GM12878 (cell line): ENCODE data around the gene NFE2L3. TPM values are rescaled to one million over a fixed set of nuclear protein-coding genes. Genes with fewer than 3 reads are reported as not detected.

Experiments used
- ATAC-seq: fragments of 200-7000 bp; cut with Tn5 transposase; 3 replicates; pipeline ENCODE4 v1.9.1; 2020; ENCODE audit warnings: mild to moderate bottlenecking, moderate library complexity
- BruUV-seq: library from RNA; stranded (reverse); fragments of 400-500 nt; replicated peaks from 2 replicates; lab custom pipeline; 2021; lab: Mats Ljungman, UMichigan
- CTCF ChIA-PET: fragments of 300-600 bp; sonication (Branson Sonifier 250); formaldehyde crosslinking; extraction: SDS; loops from one replicate; lab custom pipeline; 2021; ENCODE audit warnings: inconsistent platforms; lab: Yijun Ruan, JAX
- POLR2A ChIA-PET: fragments of 350-600 bp; formaldehyde crosslinking; extraction: SDS; loops from one replicate; lab custom pipeline; 2021; ENCODE audit warnings: inconsistent platforms; lab: Charles Lee
- RAD21 ChIA-PET: fragments of 300-600 bp; sonication (Branson Sonifier 250); formaldehyde crosslinking; loops from one replicate; lab custom pipeline; 2023; ENCODE audit warnings: antibody characterized with exemption; ENCODE audit not compliant: unreplicated experiment; lab: Charles Lee
- SMC1A ChIA-PET: fragments of 300-600 bp; sonication (Branson Sonifier 250); formaldehyde crosslinking; loops from one replicate; lab custom pipeline; 2023; ENCODE audit not compliant: unreplicated experiment, uncharacterized antibody; lab: Charles Lee
- DNase-seq: peaks from one replicate; pipeline ENCODE4 v3.0.0-alpha.2; 2011; ENCODE audit warnings: low read depth, low spot score
- FAIRE-seq: peaks from 3 replicates; lab custom pipeline; 2011; peaks lifted over from hg19 to GRCh38; lab: Jason Lieb, UNC
- H2AFZ ChIP-seq: 2 replicates; pipeline ENCODE4 v1.6.0; 2011; ENCODE audit warnings: low read depth, low read length, control low read depth; ENCODE audit not compliant: control insufficient read depth
- H3K27ac ChIP-seq: 2 replicates; pipeline ENCODE4 v1.5.1; 2011; ENCODE audit warnings: control low read depth; ENCODE audit not compliant: control insufficient read depth, insufficient read depth
- H3K27me3 ChIP-seq, 2 experiments: replicated peaks in 1 of 2; 2 replicates each; pipeline versions ENCODE4 v1.6.0 to v1.6.1; 2011; ENCODE audit warnings: low read length in 1 of 2; ENCODE audit not compliant: control insufficient read depth in 2 of 2, insufficient read depth in 2 of 2
- H3K36me3 ChIP-seq, 2 experiments: 2 replicates each; pipeline ENCODE4 v1.5.1; 2011; ENCODE audit warnings: low read length in 1 of 2; ENCODE audit not compliant: control insufficient read depth in 2 of 2, insufficient read depth in 2 of 2
- H3K4me1 ChIP-seq: 2 replicates; pipeline ENCODE4 v1.6.1; 2011; ENCODE audit warnings: mild to moderate bottlenecking, low read length, moderate library complexity, mixed read lengths; ENCODE audit not compliant: control insufficient read depth, insufficient read depth
- H3K4me2 ChIP-seq: 2 replicates; pipeline ENCODE4 v1.6.0; 2011; ENCODE audit warnings: control low read depth; ENCODE audit not compliant: control insufficient read depth, insufficient read depth
- H3K4me3 ChIP-seq: fragments of 200-600 bp; sonication (generic); 2 replicates; pipeline ENCODE4 v1.5.1; 2016
- H3K79me2 ChIP-seq: 2 replicates; pipeline ENCODE4 v1.6.0; 2011; ENCODE audit warnings: low read length; ENCODE audit not compliant: control insufficient read depth, insufficient read depth
- H3K9ac ChIP-seq: 2 replicates; pipeline ENCODE4 v1.8.0; 2011; ENCODE audit warnings: low read length, control low read depth, mixed read lengths; ENCODE audit not compliant: control insufficient read depth, insufficient read depth
- H3K9me3 ChIP-seq: replicated peaks from 3 replicates; pipeline ENCODE4 v1.5.1; 2011; ENCODE audit warnings: mild to moderate bottlenecking, low read length; ENCODE audit not compliant: control insufficient read depth, insufficient read depth
- H4K20me1 ChIP-seq: 2 replicates; pipeline ENCODE4 v1.6.0; 2011; ENCODE audit not compliant: control insufficient read depth, insufficient read depth
- BACH1 ChIP-seq: fragments of 450-650 bp; IDR thresholded peaks from 2 replicates; pipeline ENCODE4 v1.6.1; 2017; ENCODE audit warnings: mild to moderate bottlenecking, borderline replicate concordance
- CREM ChIP-seq: IDR thresholded peaks from 2 replicates; pipeline ENCODE4 v1.6.1; 2014; ENCODE audit warnings: antibody characterized with exemption, low read depth
- MTA2 ChIP-seq: fragments of 450-650 bp; IDR thresholded peaks from 2 replicates; pipeline ENCODE4 v1.6.1; 2016; ENCODE audit warnings: low read depth, mild to moderate bottlenecking, moderate library complexity
- MXI1 ChIP-seq: fragments of 150-350 bp; IDR thresholded peaks from 2 replicates; pipeline ENCODE4 v1.6.1; 2011; ENCODE audit warnings: low read depth, mild to moderate bottlenecking, inconsistent platforms, low read length, improper control_type of control experiment
- POLR2A ChIP-seq: IDR thresholded peaks from 2 replicates; pipeline ENCODE4 v1.6.1; 2011; ENCODE audit warnings: low read depth, mild to moderate bottlenecking, low read length
- POLR2AphosphoS5 ChIP-seq: IDR thresholded peaks from 2 replicates; pipeline ENCODE4 v1.6.1; 2011; ENCODE audit warnings: mild to moderate bottlenecking, low read length, inconsistent platforms
- RUNX3 ChIP-seq: IDR thresholded peaks from 2 replicates; pipeline ENCODE4 v1.6.1; 2012; ENCODE audit warnings: low read length, inconsistent platforms
- SIX5 ChIP-seq: IDR thresholded peaks from 2 replicates; pipeline ENCODE4 v1.6.1; 2011; ENCODE audit warnings: mild to moderate bottlenecking, low read depth, low read length, moderate library complexity; ENCODE audit not compliant: severe bottlenecking
- SMAD5 ChIP-seq: IDR thresholded peaks from 2 replicates; pipeline ENCODE4 v1.6.1; 2016; ENCODE audit warnings: antibody characterized with exemption, low read depth
- SMARCA5 ChIP-seq: fragments of 450-650 bp; IDR thresholded peaks from 2 replicates; pipeline ENCODE4 v1.6.1; 2017; ENCODE audit warnings: mild to moderate bottlenecking
- TBL1XR1 ChIP-seq: IDR thresholded peaks from 2 replicates; pipeline ENCODE4 v1.6.1; 2012; ENCODE audit warnings: low read depth, low read length, improper control_type of control experiment
- WGBS: methylation state at CpG from one replicate; pipeline ENCODE4 v1.1.6; 2016; ENCODE audit warnings: low lambda C conversion rate; ENCODE audit not compliant: insufficient replicate concordance, insufficient coverage; ENCODE audit errors: missing lambda C conversion rate; 5-methylcytosine and 5-hydroxymethylcytosine counted together
- in situ Hi-C: fragments of 300-500 bp; cut with MboI; formaldehyde crosslinking; loops from 9 replicates; pipeline ENCODE4 v1.14.3; 2018; ENCODE audit warnings: mixed read lengths
- intact Hi-C: fragments of 100-400 bp; cut with micrococcal nuclease; formaldehyde crosslinking; loops from one replicate; pipeline ENCODE4 v1.14.2; 2022; ENCODE audit not compliant: unreplicated experiment
- polyA plus RNA-seq, 11 experiments: library from polyadenylated mRNA; depleted of rRNA in 4 of 11; unstranded in 6 of 11; stranded (reverse) in 5 of 11; fragments of >200 nt; fragmentation: Nextera tagmentation in 4 of 11; fragmentation: Illumina TruSeq in 1 of 11; extraction: Ambion mirVana in 4 of 11; extraction: Trizol in 1 of 11; gene quantifications; 1 replicate in 1 of 11; 2 replicates in 10 of 11; pipeline versions ENCODE4 v1.2.1 to v1.2.3, GENCODE V29; 2011 to 2016; ENCODE audit warnings: inconsistent platforms in 2 of 11, missing spikeins in 2 of 11, low read depth in 1 of 11
- total RNA-seq, 4 experiments: library from RNA; depleted of rRNA in 3 of 4; stranded (reverse); fragments of >200 nt in 3 of 4; fragmentation: Illumina TruSeq in 1 of 4; extraction: Trizol in 1 of 4; gene quantifications; 2 replicates each; pipeline versions ENCODE4 v1.2.1 to v1.2.3, GENCODE V29; 2013 to 2021
- TF ChIP-seq, protein P1 (sequence below): IDR thresholded peaks from 2 replicates; pipeline ENCODE4 v1.6.1; 2011; ENCODE audit warnings: borderline replicate concordance, low read depth, mild to moderate bottlenecking, moderate library complexity, low read length; ENCODE audit not compliant: insufficient read depth, poor library complexity, severe bottlenecking
- TF ChIP-seq, protein P2 (sequence below): fragments of 450-650 bp; IDR thresholded peaks from 2 replicates; pipeline ENCODE4 v1.6.1; 2018; ENCODE audit warnings: mild to moderate bottlenecking, low read depth, moderate library complexity; ENCODE audit not compliant: partially characterized antibody
- TF ChIP-seq, protein P3 (sequence below): fragments of 450-650 bp; conservative IDR thresholded peaks from 2 replicates; pipeline ENCODE4 v1.6.1; 2017; ENCODE audit warnings: mild to moderate bottlenecking, moderate library complexity

The NFE2L3 gene
- total and polyA plus RNA-seq, 10 of the 15 experiments (the other 5 are each of a cell fraction or from before 2014, with no cell fraction given): 4.4 to 34.9 (median 13.0) TPM

DNA sequence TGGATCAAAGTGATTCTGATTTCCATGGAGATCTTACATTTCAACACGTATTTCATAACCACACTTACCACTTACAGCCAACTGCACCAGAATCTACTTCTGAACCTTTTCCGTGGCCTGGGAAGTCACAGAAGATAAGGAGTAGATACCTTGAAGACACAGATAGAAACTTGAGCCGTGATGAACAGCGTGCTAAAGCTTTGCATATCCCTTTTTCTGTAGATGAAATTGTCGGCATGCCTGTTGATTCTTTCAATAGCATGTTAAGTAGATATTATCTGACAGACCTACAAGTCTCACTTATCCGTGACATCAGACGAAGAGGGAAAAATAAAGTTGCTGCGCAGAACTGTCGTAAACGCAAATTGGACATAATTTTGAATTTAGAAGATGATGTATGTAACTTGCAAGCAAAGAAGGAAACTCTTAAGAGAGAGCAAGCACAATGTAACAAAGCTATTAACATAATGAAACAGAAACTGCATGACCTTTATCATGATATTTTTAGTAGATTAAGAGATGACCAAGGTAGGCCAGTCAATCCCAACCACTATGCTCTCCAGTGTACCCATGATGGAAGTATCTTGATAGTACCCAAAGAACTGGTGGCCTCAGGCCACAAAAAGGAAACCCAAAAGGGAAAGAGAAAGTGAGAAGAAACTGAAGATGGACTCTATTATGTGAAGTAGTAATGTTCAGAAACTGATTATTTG is 33.3 kb downstream of the NFE2L3 start:
- H4K20me1 ChIP-seq: no peaks in the 10 kb centered on the region; the same call in 1 of the 2 replicates
- no peak overlapping the region for H3K4me2 ChIP-seq
- no peaks in the 10 kb centered on the region for H3K27me3 ChIP-seq
- ChIA-PET CTCF (no interaction called here), POLR2A (no interaction called here), RAD21 (interaction anchor here (0.7 kb wide), 1 partner anchor 10 kb away, joined by 3 read pairs; no protein-coding TSS in a partner anchor), SMC1A (interaction anchor here (0.7 to 1.6 kb wide), 4 partner anchors 9 to 292 kb away, joined by 3 to 8 read pairs (median 4); no protein-coding TSS in a partner anchor)
- ATAC-seq (peak; percentile 44), FAIRE-seq (no peak), DNase-seq (no peak)
- peaks cover 5% of the 10 kb centered on the region for H3K79me2 ChIP-seq
- peaks cover 3 to 13% of the 10 kb centered on the region in 2 experiments; a peak in 3 of 4 replicates for H3K36me3 ChIP-seq
- H3K4me3 ChIP-seq: no peak overlapping the region
- no peak overlapping the region for H3K9ac ChIP-seq
- in situ Hi-C loops: no loop called here
- no peaks in the 10 kb centered on the region for H3K9me3 ChIP-seq
- peaks cover 8% of the 10 kb centered on the region; the same call in 1 of the 2 replicates for H3K4me1 ChIP-seq
- H3K27ac ChIP-seq: no peak overlapping the region; the same call in 1 of the 2 replicates
- BruUV-seq: TSS peak; percentile 41
- 57% methylated on average over 10 of the region's 10 CpGs for WGBS
- intact Hi-C loops: no loop called here
- no peak overlapping the region for H2AFZ ChIP-seq
- TF ChIP-seq BACH1: peak; percentile 17; the same call in 1 of the 2 replicates
- TF ChIP-seq, protein P1, sequence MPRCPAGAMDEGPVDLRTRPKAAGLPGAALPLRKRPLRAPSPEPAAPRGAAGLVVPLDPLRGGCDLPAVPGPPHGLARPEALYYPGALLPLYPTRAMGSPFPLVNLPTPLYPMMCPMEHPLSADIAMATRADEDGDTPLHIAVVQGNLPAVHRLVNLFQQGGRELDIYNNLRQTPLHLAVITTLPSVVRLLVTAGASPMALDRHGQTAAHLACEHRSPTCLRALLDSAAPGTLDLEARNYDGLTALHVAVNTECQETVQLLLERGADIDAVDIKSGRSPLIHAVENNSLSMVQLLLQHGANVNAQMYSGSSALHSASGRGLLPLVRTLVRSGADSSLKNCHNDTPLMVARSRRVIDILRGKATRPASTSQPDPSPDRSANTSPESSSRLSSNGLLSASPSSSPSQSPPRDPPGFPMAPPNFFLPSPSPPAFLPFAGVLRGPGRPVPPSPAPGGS: peak; percentile 25
- peak; percentile 14; the same call in 1 of the 2 replicates for TF ChIP-seq POLR2A
- 0 out of 2 replicates have a peak, but pooled peaks have one; percentile 7 for TF ChIP-seq RUNX3
- no peak for TF ChIP-seq SMARCA5
- TF ChIP-seq, protein P2, sequence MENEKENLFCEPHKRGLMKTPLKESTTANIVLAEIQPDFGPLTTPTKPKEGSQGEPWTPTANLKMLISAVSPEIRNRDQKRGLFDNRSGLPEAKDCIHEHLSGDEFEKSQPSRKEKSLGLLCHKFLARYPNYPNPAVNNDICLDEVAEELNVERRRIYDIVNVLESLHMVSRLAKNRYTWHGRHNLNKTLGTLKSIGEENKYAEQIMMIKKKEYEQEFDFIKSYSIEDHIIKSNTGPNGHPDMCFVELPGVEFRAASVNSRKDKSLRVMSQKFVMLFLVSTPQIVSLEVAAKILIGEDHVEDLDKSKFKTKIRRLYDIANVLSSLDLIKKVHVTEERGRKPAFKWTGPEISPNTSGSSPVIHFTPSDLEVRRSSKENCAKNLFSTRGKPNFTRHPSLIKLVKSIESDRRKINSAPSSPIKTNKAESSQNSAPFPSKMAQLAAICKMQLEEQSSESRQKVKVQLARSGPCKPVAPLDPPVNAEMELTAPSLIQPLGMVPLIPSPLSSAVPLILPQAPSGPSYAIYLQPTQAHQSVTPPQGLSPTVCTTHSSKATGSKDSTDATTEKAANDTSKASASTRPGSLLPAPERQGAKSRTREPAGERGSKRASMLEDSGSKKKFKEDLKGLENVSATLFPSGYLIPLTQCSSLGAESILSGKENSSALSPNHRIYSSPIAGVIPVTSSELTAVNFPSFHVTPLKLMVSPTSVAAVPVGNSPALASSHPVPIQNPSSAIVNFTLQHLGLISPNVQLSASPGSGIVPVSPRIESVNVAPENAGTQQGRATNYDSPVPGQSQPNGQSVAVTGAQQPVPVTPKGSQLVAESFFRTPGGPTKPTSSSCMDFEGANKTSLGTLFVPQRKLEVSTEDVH: no peak
- TF ChIP-seq CREM: no peak
- TF ChIP-seq MTA2: no peak
- TF ChIP-seq POLR2AphosphoS5: peak; percentile 6; the same call in 1 of the 2 replicates
- TF ChIP-seq, protein P3, sequence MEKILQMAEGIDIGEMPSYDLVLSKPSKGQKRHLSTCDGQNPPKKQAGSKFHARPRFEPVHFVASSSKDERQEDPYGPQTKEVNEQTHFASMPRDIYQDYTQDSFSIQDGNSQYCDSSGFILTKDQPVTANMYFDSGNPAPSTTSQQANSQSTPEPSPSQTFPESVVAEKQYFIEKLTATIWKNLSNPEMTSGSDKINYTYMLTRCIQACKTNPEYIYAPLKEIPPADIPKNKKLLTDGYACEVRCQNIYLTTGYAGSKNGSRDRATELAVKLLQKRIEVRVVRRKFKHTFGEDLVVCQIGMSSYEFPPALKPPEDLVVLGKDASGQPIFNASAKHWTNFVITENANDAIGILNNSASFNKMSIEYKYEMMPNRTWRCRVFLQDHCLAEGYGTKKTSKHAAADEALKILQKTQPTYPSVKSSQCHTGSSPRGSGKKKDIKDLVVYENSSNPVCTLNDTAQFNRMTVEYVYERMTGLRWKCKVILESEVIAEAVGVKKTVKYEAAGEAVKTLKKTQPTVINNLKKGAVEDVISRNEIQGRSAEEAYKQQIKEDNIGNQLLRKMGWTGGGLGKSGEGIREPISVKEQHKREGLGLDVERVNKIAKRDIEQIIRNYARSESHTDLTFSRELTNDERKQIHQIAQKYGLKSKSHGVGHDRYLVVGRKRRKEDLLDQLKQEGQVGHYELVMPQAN: no peak
- TF ChIP-seq SIX5: no peak
- TF ChIP-seq SMAD5: peak; percentile 33; the same call in 1 of the 2 replicates
- no peak for TF ChIP-seq MXI1
- TF ChIP-seq TBL1XR1: no peak
